WTC11 (cell line): ENCODE measurements around the gene SNRNP25. TPM values are rescaled to one million over a fixed set of nuclear protein-coding genes. Genes with fewer than 3 reads are reported as not detected.

ENCODE experiments used
- ATAC-seq: fragments of 200-7000 bp; cut with Tn5 transposase; 2 replicates; pipeline ENCODE4 v1.10.0; 2021; ENCODE audit warnings: mild to moderate bottlenecking, moderate library complexity
- CTCF ChIA-PET: fragments of 300-600 bp; sonication (Branson Sonifier 250); formaldehyde crosslinking; loops from one replicate; lab custom pipeline; 2021; ENCODE audit warnings: antibody characterized with exemption; lab: Charles Lee
- POLR2A ChIA-PET: fragments of 350-600 bp; sonication (Branson Sonifier 250); formaldehyde crosslinking; loops from one replicate; lab custom pipeline; 2021; ENCODE audit warnings: antibody characterized with exemption; lab: Charles Lee
- DNase-seq: peaks from one replicate; pipeline ENCODE4 v3.0.0; 2021; ENCODE audit warnings: low spot score
- H3K27ac Mint-ChIP-seq: 2 replicates; pipeline ENCODE4 v1.8.0; 2021; ENCODE audit warnings: mixed read lengths
- H3K27me3 Mint-ChIP-seq: 2 replicates; pipeline ENCODE4 v1.8.0; 2021; ENCODE audit warnings: low read depth, mild to moderate bottlenecking, moderate library complexity, mixed read lengths
- H3K36me3 Mint-ChIP-seq: 2 replicates; pipeline ENCODE4 v1.8.0; 2021; ENCODE audit warnings: mixed read lengths
- H3K4me1 Mint-ChIP-seq: 2 replicates; pipeline ENCODE4 v1.8.0; 2022; ENCODE audit warnings: mixed read lengths
- H3K4me3 Mint-ChIP-seq: 2 replicates; pipeline ENCODE4 v1.8.0; 2021; ENCODE audit warnings: mild to moderate bottlenecking, moderate library complexity, mixed read lengths
- H3K9me3 Mint-ChIP-seq: 2 replicates; pipeline ENCODE4 v1.8.0; 2021; ENCODE audit warnings: mixed read lengths
- AR ChIP-seq: fragments of 250-450 bp; sonication (Bioruptor Pico); IDR thresholded peaks from 2 replicates; pipeline ENCODE4 v1.9.0; 2021; ENCODE audit warnings: mild to moderate bottlenecking
- ATF1 ChIP-seq: sonication (generic); formaldehyde crosslinking; IDR thresholded peaks from 2 replicates; pipeline ENCODE4 v1.8.1; 2023; ENCODE audit warnings: mild to moderate bottlenecking, moderate library complexity, missing genetic modification reagents
- ATF6 ChIP-seq: sonication (generic); formaldehyde crosslinking; IDR thresholded peaks from 2 replicates; pipeline ENCODE4 v1.8.1; 2023; ENCODE audit warnings: mild to moderate bottlenecking, missing genetic modification reagents
- CDX4 ChIP-seq: fragments of 250-450 bp; sonication (Bioruptor Pico); IDR thresholded peaks from 2 replicates; pipeline ENCODE4 v1.9.0; 2021; ENCODE audit warnings: moderate library complexity, mild to moderate bottlenecking, inconsistent platforms, borderline replicate concordance
- CREB1 ChIP-seq: sonication (generic); formaldehyde crosslinking; IDR thresholded peaks from 2 replicates; pipeline ENCODE4 v1.8.0; 2023; ENCODE audit warnings: mild to moderate bottlenecking, missing genetic modification reagents
- GRHL2 ChIP-seq: fragments of 250-450 bp; sonication (Bioruptor Pico); IDR thresholded peaks from 2 replicates; pipeline ENCODE4 v1.8.0; 2022; ENCODE audit warnings: mild to moderate bottlenecking, moderate library complexity; ENCODE audit not compliant: insufficient replicate concordance, severe bottlenecking
- HMGA2 ChIP-seq: fragments of 250-450 bp; sonication (Bioruptor Pico); IDR thresholded peaks from 2 replicates; pipeline ENCODE4 v1.4.0; 2021; ENCODE audit warnings: mild to moderate bottlenecking, moderate library complexity
- IRF1 ChIP-seq: sonication (generic); formaldehyde crosslinking; IDR thresholded peaks from 2 replicates; pipeline ENCODE4 v1.8.0; 2023; ENCODE audit warnings: missing genetic modification reagents
- MXD4 ChIP-seq: fragments of 250-450 bp; sonication (Bioruptor Pico); IDR thresholded peaks from 2 replicates; pipeline ENCODE4 v1.8.0; 2021; ENCODE audit warnings: mild to moderate bottlenecking, moderate library complexity, borderline replicate concordance
- NFE2L1 ChIP-seq: sonication (generic); formaldehyde crosslinking; IDR thresholded peaks from 2 replicates; pipeline ENCODE4 v1.8.1; 2023; ENCODE audit warnings: missing genetic modification reagents
- NR2C2 ChIP-seq: sonication (generic); formaldehyde crosslinking; IDR thresholded peaks from 2 replicates; pipeline ENCODE4 v1.8.0; 2022; ENCODE audit warnings: mild to moderate bottlenecking, missing genetic modification reagents
- PREB ChIP-seq: sonication (generic); formaldehyde crosslinking; IDR thresholded peaks from 2 replicates; pipeline ENCODE4 v1.8.1; 2022; ENCODE audit warnings: mild to moderate bottlenecking, missing genetic modification reagents, moderate library complexity, borderline replicate concordance
- TEAD4 ChIP-seq: sonication (generic); formaldehyde crosslinking; IDR thresholded peaks from 2 replicates; pipeline ENCODE4 v1.8.0; 2022; ENCODE audit warnings: mild to moderate bottlenecking, missing genetic modification reagents
- ZNF281 ChIP-seq: sonication (generic); formaldehyde crosslinking; IDR thresholded peaks from 2 replicates; pipeline ENCODE4 v1.8.0; 2023; ENCODE audit warnings: mild to moderate bottlenecking, missing genetic modification reagents
- ZNF317 ChIP-seq: sonication (generic); formaldehyde crosslinking; IDR thresholded peaks from 2 replicates; pipeline ENCODE4 v1.8.1; 2023; ENCODE audit warnings: low read depth, mild to moderate bottlenecking, moderate library complexity, missing genetic modification reagents, borderline replicate concordance
- ZNF396 ChIP-seq: fragments of 250-450 bp; sonication (Bioruptor Pico); IDR thresholded peaks from 2 replicates; pipeline ENCODE4 v1.8.0; 2021; ENCODE audit warnings: mild to moderate bottlenecking, moderate library complexity, borderline replicate concordance
- ZNF512 ChIP-seq: sonication (generic); formaldehyde crosslinking; IDR thresholded peaks from 2 replicates; pipeline ENCODE4 v1.8.1; 2022; ENCODE audit warnings: missing genetic modification reagents, borderline replicate concordance
- total RNA-seq: library from RNA; stranded (reverse); gene quantifications from 3 replicates; pipeline ENCODE4 v1.2.3, GENCODE V29; 2021
- TF ChIP-seq, protein P1 (sequence below): fragments of 200-600 bp; IDR thresholded peaks from 2 replicates; pipeline ENCODE4 v1.8.0; 2022; ENCODE audit warnings: antibody characterized with exemption
- TF ChIP-seq, protein P2 (sequence below): sonication (generic); formaldehyde crosslinking; IDR thresholded peaks from 2 replicates; pipeline ENCODE4 v1.8.0; 2022; ENCODE audit warnings: mild to moderate bottlenecking, missing genetic modification reagents

SNRNP25 gene
- total RNA-seq, 1 experiment from 2014 or later, result 55.9 TPM

- H3K27me3 Mint-ChIP-seq, result no peaks in the 10 kb centered on the region
- ATAC-seq (no peak), DNase-seq (no peak)
- no peaks in the 10 kb centered on the region; the same call in 1 of the 2 replicates for H3K4me1 Mint-ChIP-seq
- CTCF ChIA-PET, result no interaction called here
- no peak overlapping the region for H3K27ac Mint-ChIP-seq
- H3K4me3 Mint-ChIP-seq, result no peak overlapping the region
- peaks cover 67% of the 10 kb centered on the region for H3K36me3 Mint-ChIP-seq
- peaks cover 25% of the 10 kb centered on the region for H3K9me3 Mint-ChIP-seq
- POLR2A ChIA-PET, result no interaction called here
- TF ChIP-seq AR (CRISPR knock-in tag) (no peak), ZNF396 (CRISPR knock-in tag) (no peak), ATF1 (no peak), ZNF281 (no peak), NR2C2 (no peak), ZNF317 (CRISPR knock-in tag) (no peak), IRF1 (no peak), TEAD4 (CRISPR knock-in tag) (no peak), HMGA2 (no peak)
- TF ChIP-seq, protein P1, sequence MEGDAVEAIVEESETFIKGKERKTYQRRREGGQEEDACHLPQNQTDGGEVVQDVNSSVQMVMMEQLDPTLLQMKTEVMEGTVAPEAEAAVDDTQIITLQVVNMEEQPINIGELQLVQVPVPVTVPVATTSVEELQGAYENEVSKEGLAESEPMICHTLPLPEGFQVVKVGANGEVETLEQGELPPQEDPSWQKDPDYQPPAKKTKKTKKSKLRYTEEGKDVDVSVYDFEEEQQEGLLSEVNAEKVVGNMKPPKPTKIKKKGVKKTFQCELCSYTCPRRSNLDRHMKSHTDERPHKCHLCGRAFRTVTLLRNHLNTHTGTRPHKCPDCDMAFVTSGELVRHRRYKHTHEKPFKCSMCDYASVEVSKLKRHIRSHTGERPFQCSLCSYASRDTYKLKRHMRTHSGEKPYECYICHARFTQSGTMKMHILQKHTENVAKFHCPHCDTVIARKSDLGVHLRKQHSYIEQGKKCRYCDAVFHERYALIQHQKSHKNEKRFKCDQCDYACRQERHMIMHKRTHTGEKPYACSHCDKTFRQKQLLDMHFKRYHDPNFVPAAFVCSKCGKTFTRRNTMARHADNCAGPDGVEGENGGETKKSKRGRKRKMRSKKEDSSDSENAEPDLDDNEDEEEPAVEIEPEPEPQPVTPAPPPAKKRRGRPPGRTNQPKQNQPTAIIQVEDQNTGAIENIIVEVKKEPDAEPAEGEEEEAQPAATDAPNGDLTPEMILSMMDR, result no peak
Measured at GRCh38 chr16:42691-43090, 10.9 kb upstream of the SNRNP25 start.

DNA sequence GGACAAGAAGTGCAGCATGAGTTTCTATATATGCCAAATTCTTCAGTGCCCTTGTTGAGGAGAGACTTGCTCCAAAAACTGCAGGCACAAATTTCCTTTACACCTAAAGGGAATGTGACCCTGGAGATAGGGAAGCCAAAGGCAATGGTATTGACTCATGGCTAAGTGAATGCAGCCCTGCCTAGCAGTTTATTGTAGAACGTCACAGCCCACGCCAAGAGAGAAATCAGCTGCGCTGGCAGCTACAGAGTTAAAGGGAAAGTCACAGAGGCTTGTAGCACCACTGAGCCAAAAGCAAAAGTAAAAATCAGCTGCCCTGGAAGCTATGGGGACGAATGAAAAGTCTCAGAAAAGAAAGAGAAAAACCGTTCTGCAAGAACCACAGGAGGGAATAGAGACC, 10.3 kb upstream of the SNRNP25 start:
- Mint-ChIP-seq H3K4me1 (no peaks in the 10 kb centered on the region; the same call in 1 of the 2 replicates), H3K27me3 (no peaks in the 10 kb centered on the region), H3K27ac (no peak overlapping the region), H3K4me3 (no peak overlapping the region), H3K36me3 (peaks cover 71% of the 10 kb centered on the region), H3K9me3 (peaks cover 25% of the 10 kb centered on the region)
- ChIA-PET CTCF (interaction anchor here (1.5 kb wide), 1 partner anchor 64 kb away, joined by 3 read pairs; no protein-coding TSS in a partner anchor), POLR2A (no interaction called here)
- DNase-seq (no peak), ATAC-seq (no peak)
- TF ChIP-seq PREB (CRISPR knock-in tag) (no peak), ZNF512 (no peak), MXD4 (CRISPR knock-in tag) (no peak), CREB1 (CRISPR knock-in tag) (no peak), GRHL2 (CRISPR knock-in tag) (no peak), NFE2L1 (CRISPR knock-in tag) (no peak), CDX4 (CRISPR knock-in tag) (no peak), ATF6 (CRISPR knock-in tag) (no peak)
- TF ChIP-seq, protein P2, sequence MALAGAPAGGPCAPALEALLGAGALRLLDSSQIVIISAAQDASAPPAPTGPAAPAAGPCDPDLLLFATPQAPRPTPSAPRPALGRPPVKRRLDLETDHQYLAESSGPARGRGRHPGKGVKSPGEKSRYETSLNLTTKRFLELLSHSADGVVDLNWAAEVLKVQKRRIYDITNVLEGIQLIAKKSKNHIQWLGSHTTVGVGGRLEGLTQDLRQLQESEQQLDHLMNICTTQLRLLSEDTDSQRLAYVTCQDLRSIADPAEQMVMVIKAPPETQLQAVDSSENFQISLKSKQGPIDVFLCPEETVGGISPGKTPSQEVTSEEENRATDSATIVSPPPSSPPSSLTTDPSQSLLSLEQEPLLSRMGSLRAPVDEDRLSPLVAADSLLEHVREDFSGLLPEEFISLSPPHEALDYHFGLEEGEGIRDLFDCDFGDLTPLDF, result no peak
